A673 (cell line): ENCODE results near the gene ZNRF3. TPM values are rescaled to one million over a fixed set of nuclear protein-coding genes. Genes with fewer than 3 reads are reported as not detected.

Experiments used
- BruUV-seq: library from RNA; stranded (reverse); fragments of 400-500 nt; replicated peaks from 2 replicates; lab custom pipeline; 2021; lab: Mats Ljungman, UMichigan
- CTCF ChIA-PET: fragments of 300-600 bp; sonication (Branson Sonifier 250); formaldehyde crosslinking; loops from one replicate; lab custom pipeline; 2022; ENCODE audit warnings: antibody characterized with exemption; lab: Charles Lee
- POLR2A ChIA-PET: fragments of 300-600 bp; sonication (Branson Sonifier 250); formaldehyde crosslinking; loops from one replicate; lab custom pipeline; 2022; ENCODE audit warnings: antibody characterized with exemption; ENCODE audit not compliant: low non-redundant PET; lab: Charles Lee
- DNase-seq: peaks from one replicate; pipeline ENCODE4 v3.0.0-alpha.2; 2015; ENCODE audit warnings: low spot score
- H3K27ac ChIP-seq: fragments of 200-600 bp; sonication (generic); 2 replicates; pipeline ENCODE4 v1.5.1; 2016; ENCODE audit warnings: mixed run types, low read depth, mild to moderate bottlenecking, mixed read lengths, antibody characterized with exemption, low read length; ENCODE audit not compliant: poor library complexity, severe bottlenecking
- H3K27me3 ChIP-seq: fragments of 200-600 bp; sonication (generic); replicated peaks from 2 replicates; pipeline ENCODE4 v1.6.1; 2017; ENCODE audit warnings: mixed run types, low read depth, mild to moderate bottlenecking, mixed read lengths, antibody characterized with exemption, low read length; ENCODE audit not compliant: insufficient read depth, poor library complexity
- H3K36me3 ChIP-seq: fragments of 200-600 bp; sonication (generic); 2 replicates; pipeline ENCODE4 v1.6.1; 2016; ENCODE audit warnings: mixed run types, mild to moderate bottlenecking, mixed read lengths, antibody characterized with exemption, low read length; ENCODE audit not compliant: insufficient read depth, poor library complexity, severe bottlenecking
- H3K4me1 ChIP-seq: fragments of 200-600 bp; sonication (generic); 2 replicates; pipeline ENCODE4 v1.6.1; 2017; ENCODE audit warnings: mixed run types, mild to moderate bottlenecking, mixed read lengths, antibody characterized with exemption, low read length; ENCODE audit not compliant: insufficient read depth, poor library complexity, severe bottlenecking
- H3K4me3 ChIP-seq: fragments of 200-600 bp; sonication (generic); 2 replicates; pipeline ENCODE4 v1.5.1; 2016; ENCODE audit warnings: low read depth, mixed run types, mild to moderate bottlenecking, mixed read lengths, low read length; ENCODE audit not compliant: poor library complexity, severe bottlenecking
- H3K9me3 ChIP-seq: fragments of 200-600 bp; sonication (generic); 2 replicates; pipeline ENCODE4 v1.6.1; 2016; ENCODE audit warnings: mixed run types, low read depth, mild to moderate bottlenecking, mixed read lengths, antibody characterized with exemption, low read length; ENCODE audit not compliant: poor library complexity, severe bottlenecking
- EZH2 ChIP-seq: fragments of 200-600 bp; sonication (generic); IDR thresholded peaks from 2 replicates; pipeline ENCODE4 v1.6.1; 2017; ENCODE audit warnings: borderline replicate concordance, low read depth, mild to moderate bottlenecking, mixed read lengths, antibody characterized with exemption, low read length; ENCODE audit not compliant: poor library complexity, severe bottlenecking
- intact Hi-C: fragments of 100-400 bp; cut with micrococcal nuclease; formaldehyde crosslinking; loops from one replicate; pipeline ENCODE4 v1.10.0; 2022; ENCODE audit not compliant: unreplicated experiment
- total RNA-seq: library from RNA; stranded (reverse); gene quantifications from 2 replicates; pipeline ENCODE4 v1.2.3, GENCODE V29; 2021
- TF ChIP-seq, protein P1 (sequence below): fragments of 300-800, 200-600 bp; sonication (generic); conservative IDR thresholded peaks from 2 replicates; pipeline ENCODE4 v1.5.1; 2017; ENCODE audit warnings: low read depth, mild to moderate bottlenecking, antibody characterized with exemption, low read length, moderate library complexity, mixed read lengths

Gene ZNRF3
- total RNA-seq, 1 experiment from 2014 or later = 11.9 TPM

GRCh38 chr22:29012101-29012433 lies 128.7 kb downstream of the ZNRF3 start:
- no peaks in the 10 kb centered on the region for H3K4me1 ChIP-seq

DNA sequence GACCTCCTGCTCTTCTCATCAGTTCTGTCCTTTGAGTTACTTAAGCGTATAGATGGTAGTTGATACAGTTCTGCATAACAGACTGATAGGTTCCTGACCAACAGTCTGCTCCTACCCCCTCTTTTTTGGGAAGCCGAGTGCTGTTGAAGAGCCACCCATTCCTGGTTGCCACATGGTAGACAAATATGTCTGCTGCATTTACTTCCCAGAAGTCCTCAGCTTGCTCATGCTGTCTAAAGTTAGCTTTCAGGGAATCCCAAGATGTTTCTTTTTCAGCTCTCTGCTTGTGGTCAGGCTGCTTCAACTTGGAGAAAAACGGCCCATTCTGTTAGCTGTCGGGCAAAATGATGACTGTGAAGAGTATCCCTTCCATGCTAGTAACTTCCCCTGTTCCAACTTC lies 129.6 kb downstream of the ZNRF3 start:
- no peaks in the 10 kb centered on the region for H3K9me3 ChIP-seq
- H3K27ac ChIP-seq = no peak overlapping the region
- TF ChIP-seq EZH2 = no peak
- TF ChIP-seq, protein P1, sequence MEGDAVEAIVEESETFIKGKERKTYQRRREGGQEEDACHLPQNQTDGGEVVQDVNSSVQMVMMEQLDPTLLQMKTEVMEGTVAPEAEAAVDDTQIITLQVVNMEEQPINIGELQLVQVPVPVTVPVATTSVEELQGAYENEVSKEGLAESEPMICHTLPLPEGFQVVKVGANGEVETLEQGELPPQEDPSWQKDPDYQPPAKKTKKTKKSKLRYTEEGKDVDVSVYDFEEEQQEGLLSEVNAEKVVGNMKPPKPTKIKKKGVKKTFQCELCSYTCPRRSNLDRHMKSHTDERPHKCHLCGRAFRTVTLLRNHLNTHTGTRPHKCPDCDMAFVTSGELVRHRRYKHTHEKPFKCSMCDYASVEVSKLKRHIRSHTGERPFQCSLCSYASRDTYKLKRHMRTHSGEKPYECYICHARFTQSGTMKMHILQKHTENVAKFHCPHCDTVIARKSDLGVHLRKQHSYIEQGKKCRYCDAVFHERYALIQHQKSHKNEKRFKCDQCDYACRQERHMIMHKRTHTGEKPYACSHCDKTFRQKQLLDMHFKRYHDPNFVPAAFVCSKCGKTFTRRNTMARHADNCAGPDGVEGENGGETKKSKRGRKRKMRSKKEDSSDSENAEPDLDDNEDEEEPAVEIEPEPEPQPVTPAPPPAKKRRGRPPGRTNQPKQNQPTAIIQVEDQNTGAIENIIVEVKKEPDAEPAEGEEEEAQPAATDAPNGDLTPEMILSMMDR = no peak
- intact Hi-C loops = no loop called here
- no peaks in the 10 kb centered on the region for H3K4me1 ChIP-seq
- DNase-seq = no peak
- POLR2A ChIA-PET = no interaction called here
- CTCF ChIA-PET = no interaction called here
- no peak overlapping the region for H3K4me3 ChIP-seq
- H3K27me3 ChIP-seq = no peaks in the 10 kb centered on the region
- H3K36me3 ChIP-seq = no peaks in the 10 kb centered on the region
- BruUV-seq = no TSS peak

More at GRCh38 chr22:29012101-29012433, 128.7 kb downstream of the ZNRF3 start:
- Histone ChIP-seq H3K36me3 (no peaks in the 10 kb centered on the region), H3K27me3 (no peaks in the 10 kb centered on the region), H3K9me3 (no peaks in the 10 kb centered on the region), H3K4me3 (no peak overlapping the region), H3K27ac (no peak overlapping the region)
- no TSS peak for BruUV-seq
- TF ChIP-seq, protein P1 = no peak
- no peak for TF ChIP-seq EZH2
- intact Hi-C loops = no loop called here
- POLR2A ChIA-PET = no interaction called here
- DNase-seq = no peak
- CTCF ChIA-PET = interaction anchor here (0.5 kb wide), 1 partner anchor 223 kb away, joined by 3 read pairs; no protein-coding TSS in a partner anchor

DNA sequence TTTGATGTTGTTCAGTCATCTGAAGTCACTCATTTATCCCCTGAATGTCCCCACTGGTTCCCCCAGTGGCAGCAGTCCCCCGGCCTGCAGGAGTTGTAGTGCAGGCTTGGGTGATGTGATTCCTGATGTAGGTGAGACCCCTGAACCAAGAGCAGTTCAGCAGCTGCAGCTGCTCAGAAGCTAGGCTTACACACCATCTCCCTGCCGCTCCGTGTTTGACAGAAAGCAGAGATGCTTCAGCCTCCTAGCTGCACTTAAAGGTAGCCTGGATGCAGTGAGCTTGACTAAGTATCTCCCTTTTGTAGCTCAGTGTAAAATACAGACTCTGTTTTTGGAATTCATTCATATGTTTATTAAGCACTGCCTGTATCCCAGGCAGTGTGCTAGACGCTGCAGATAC lies 130.9 kb downstream of the ZNRF3 start:
- H3K4me3 ChIP-seq = no peak overlapping the region
- no peaks in the 10 kb centered on the region for H3K36me3 ChIP-seq
- H3K4me1 ChIP-seq = no peaks in the 10 kb centered on the region
- DNase-seq = no peak
- TF ChIP-seq, protein P1 = no peak
- no peak for TF ChIP-seq EZH2
- H3K27ac ChIP-seq = no peak overlapping the region
- POLR2A ChIA-PET = no interaction called here
- intact Hi-C loops = no loop called here
- CTCF ChIA-PET = no interaction called here
- no TSS peak for BruUV-seq
- H3K27me3 ChIP-seq = no peaks in the 10 kb centered on the region
- H3K9me3 ChIP-seq = no peaks in the 10 kb centered on the region
